Midbrain (tissue), 1 donor: ENCODE data around the gene UBE2E2.

Experiments used
- DNase-seq: peaks from one replicate; lab custom pipeline; 2025; lab: John Stamatoyannopoulos, UW

The UBE2E2 gene

DNA sequence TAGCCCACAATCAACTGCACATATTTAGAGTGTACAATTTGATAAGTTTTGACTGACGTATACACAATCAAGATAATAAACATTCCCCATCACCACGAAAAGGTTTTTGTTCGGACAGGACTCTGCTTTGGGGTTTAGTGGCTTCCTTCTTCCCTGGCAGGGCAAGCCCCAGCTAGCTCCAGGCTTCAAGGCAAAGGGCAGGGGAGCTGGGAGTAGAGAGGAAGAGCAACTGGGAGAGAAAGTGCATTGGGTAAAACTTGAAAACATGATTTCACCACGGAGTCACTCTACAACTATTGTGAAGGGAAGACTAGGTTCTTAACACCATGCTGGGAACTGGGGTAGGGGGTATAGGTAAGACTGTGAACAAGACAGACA, 417.5 kb downstream of the UBE2E2 start:
- no peak for DNase-seq

DNA sequence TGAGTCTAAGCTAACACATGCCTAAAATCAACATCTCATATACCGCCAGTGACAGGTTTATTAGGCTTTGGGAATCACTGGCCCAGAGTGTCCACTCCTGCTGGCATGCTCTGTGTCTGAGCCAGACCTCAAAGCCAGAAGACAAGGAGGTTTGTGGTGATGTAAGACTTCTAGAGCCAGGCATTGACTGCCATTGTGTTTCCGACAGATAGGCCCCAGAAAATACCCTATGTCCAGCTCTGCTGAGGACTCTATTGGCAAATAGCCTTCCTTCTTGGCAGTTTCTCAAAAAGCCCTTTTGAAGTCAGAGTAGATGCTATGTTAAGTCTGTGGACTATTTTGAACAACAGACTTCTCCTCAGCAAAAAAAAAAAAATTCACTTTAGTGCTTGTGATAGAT, 420.7 kb downstream of the UBE2E2 start:
- no peak for DNase-seq

DNA sequence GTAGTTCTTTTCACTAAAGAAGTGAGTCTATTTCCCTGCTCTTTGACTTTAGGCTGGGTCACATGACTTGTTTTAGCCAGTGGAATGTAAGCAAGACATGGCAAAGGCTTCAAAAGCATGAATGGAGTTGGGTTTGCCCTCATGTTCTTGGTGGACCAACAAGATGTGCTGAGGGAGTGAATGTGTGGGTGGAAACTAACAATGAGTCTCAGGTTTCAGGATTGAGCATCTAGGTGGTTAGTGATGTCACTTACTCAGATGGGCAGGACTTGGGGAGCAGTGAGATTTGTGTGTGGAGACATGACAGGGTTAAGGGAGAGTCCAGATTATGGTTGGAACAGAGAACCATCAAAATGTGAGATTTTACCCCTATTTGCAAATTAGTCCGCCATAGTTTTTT, 421.2 kb downstream of the UBE2E2 start:
- DNase-seq: no peak

DNA sequence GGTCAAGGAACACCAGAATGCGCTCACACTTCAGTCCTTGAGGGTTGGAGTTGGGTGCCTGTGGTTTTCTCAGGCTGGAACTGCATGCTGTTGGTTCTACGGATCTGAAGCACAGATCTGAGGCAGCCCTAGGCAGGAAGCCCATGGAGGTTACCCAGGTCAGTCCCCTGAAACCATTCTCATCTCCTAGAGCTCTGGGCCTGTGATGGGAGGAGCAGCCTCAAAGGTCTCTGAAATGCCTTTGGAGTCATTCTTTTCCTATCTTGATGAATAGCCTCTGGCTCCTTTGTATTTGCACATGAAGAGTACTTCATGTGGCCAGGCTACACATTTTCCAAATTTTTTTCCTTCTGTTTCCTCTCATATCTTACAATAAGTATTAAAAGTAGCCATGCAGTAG, 423.3 kb downstream of the UBE2E2 start:
- DNase-seq: no peak

DNA sequence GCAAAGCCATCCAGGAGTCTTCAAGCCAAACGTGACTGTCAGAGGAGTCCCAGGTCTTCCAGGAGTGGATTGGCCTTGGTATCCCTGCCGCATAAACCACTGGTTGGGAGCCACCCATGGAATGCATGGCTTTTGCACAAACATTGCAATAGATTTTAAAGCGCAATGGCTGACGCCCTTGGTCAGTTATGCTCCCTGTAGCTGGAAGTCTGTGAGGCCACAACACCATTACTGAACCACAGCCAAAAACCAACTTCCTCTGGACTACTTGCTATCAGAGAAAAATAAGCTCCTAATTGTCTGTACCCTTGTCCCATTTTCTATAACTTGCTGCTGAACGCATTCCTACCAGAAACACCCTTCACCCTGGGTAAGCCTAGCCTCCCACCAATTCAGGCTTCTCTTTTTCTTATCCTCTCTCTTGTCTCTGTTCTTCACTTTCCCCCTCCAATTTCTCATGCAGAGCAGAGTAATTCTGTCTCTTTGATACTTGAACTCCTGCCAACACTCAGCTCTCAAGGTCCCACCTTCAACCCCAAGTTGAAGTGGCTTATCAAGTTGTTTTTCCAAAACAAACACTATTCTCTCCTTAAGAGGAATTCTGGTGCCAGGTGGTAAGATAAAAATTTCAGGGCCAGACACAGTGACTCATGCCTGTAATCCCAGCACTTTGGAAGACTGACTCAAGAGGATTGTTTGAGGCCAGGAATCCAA, 426.2 kb downstream of the UBE2E2 start:
- DNase-seq: no peak

DNA sequence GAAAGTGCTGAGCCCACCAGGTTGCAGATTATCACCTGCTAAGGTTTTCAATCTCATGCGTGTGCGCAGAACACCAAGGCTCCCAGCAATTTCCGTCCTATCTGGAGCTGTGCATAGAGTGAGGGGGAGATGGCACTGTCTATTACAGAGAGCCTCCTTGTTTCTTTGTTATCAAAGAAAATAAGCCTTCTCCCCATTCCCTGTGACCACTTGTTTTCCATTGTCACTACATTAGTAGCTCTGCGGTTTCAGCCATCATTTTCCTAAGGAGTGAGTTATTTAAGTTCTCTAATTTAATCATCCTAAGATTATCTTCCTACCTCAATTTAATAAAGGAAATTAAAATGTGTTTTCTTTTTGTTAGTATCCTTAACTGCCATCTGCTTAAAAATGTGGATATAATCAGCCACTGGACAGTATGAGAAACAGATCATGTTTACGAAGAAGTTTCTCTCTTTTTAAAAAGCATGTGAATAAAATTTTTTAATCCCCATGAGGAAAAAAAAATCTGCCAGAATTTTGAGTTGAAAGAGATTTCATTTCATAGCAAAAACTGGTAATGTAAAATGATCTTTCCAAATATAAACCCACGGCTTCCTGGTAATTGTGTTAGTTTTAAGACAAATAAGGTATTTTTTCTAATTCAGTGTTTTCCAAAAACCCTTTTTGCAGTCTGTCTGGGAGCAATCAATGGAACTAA, 430.3 kb downstream of the UBE2E2 start:
- peak; percentile 31 for DNase-seq

DNA sequence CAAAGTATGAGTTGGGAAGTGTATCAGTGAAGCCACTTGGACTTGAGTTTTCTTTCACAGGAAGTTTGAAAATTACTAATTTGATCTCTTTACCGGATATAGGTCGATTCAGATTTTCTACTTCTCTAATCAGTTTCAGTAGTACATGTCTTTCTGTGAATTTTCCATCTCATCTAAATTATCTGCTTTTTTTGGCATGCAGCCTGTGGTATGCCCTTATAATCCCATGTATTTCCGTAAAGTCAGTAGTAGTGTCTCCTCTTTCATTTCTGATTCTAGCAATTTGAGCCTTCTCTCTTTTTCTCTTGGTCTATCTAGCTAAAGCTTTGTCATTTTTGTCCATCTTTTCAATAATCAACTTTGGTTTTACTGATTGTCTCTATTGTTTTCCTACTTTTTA, 434.2 kb downstream of the UBE2E2 start:
- DNase-seq: no peak

DNA sequence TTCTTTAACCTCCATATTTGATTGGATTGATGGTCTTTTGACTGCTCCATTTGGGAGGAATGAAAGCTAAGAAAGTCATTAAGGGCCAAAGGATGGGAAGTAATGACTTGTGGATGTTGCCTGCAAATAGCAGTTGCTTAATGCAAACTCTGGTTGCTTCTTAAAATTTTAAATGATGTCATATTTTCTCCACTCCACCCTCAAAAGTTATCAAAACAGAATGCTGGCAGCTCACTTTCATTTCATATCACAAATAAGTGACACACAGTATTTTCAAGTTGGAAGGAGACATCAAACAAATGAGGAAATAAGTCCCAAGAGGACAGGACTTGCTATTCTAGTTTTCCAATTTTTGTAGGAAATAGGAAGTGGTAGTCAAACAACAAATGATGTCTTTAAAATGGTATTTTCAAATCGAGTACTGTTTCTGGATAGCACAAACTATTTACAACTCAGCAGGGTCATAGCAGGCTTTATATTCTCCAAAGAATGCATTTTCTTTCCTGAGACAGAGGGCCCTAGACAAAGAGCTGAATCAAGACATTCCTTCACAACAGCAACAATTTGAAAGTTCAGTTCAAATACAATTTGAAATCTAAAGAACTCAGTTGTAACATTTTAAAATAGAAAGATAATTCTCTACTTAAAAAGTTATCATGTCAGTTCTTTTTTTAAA, 437.5 kb downstream of the UBE2E2 start:
- no peak for DNase-seq
